GM10248 (cell line): ENCODE measurements around the gene WDR27.

ENCODE experiments used
- CTCF ChIA-PET: fragments of 300-600 bp; sonication (Branson Sonifier 250); formaldehyde crosslinking; extraction: SDS; loops from one replicate; lab custom pipeline; 2021; ENCODE audit warnings: antibody characterized with exemption; lab: Yijun Ruan, JAX
- POLR2A ChIA-PET: fragments of 350-650 bp; sonication (Branson Sonifier 250); formaldehyde crosslinking; extraction: SDS; loops from one replicate; lab custom pipeline; 2020; ENCODE audit warnings: antibody characterized with exemption; lab: Yijun Ruan, JAX
- DNase-seq: peaks from one replicate; pipeline ENCODE4 v3.0.0; 2012; ENCODE audit errors: extremely low spot score
- TF ChIP-seq, protein P1 (sequence below): IDR thresholded peaks from 2 replicates; pipeline ENCODE4 v1.5.1; 2012; ENCODE audit warnings: mild to moderate bottlenecking, low read depth; ENCODE audit errors: extremely low read depth, missing control alignments, control extremely low read depth

WDR27 gene

DNA sequence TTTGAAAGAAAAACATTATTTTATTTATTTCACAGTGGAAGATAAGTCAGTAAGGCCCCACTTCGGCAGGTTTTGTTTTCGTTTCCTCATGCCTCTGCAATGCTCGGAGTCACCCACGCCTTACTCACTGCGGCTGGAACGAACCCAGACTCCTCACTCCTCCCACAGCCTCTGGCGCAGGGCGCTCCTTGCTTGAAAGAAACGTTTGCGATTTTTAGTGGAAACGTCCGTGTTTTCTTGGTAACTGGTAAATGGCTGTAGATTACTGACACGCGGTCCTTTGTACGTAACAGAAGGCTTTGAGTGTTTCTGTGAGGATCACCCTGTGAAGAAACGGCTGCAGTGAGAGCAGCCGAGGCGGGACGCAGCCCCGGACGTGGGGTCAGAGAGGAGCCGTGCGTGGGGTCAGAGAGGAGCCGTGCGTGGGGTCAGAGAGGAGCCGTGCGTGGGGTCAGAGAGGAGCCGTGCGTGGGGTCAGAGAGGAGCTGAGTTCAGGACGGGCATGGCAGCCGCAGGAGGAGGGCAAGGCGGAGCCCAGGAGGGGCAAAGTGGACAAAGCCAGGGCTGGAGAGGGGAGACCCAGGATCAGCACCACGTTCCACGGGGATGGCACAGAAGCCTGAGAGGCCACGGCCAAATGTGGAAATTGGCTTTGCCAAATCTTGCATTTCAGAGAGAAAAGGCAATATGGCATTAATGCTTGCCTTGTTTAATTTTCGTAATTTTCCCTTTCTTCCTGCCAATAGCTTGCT lies 249.5 kb downstream of the WDR27 start:
- POLR2A ChIA-PET, result no interaction called here
- CTCF ChIA-PET, result no interaction called here

DNA sequence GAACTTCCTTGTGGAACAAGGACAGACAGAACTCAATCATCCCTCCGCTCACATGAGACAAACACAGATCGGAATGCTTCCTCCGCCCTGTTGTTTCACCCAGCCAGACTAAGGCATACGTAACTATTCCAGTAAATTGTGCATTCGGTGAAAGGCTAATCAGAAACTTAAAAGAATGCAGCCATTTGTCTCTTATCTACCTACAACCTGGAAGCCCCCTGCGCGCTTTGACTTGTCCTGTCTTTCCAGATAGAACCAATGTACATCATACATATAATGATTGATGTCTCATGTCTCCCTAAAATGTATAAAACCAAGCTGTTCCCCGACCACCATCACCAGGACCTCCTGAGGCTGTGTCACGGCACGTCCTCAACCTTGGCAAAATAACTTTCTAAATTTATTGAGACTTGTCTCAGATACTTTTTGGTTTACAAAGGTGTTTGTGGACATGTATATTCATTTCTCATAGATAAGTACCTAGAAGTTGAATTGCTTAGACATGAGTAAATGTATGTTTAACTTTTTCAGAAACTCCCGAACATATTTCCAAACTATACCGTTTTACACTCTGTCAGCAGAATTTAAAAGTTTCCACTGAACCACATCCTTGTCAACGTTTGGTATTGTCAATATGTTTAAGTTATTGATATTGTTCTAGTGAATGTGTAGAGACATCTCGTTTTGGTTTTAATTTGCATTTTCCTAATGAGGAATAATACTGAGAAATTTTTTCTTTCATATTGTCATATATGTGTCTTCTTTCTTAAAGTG lies 250.6 kb downstream of the WDR27 start:
- ChIA-PET CTCF (interaction anchor here (0.9 to 2.2 kb wide), 2 partner anchors 9 to 15 kb away, joined by 3 to 4 read pairs; no protein-coding TSS in a partner anchor), POLR2A (no interaction called here)
- TF ChIP-seq, protein P1, sequence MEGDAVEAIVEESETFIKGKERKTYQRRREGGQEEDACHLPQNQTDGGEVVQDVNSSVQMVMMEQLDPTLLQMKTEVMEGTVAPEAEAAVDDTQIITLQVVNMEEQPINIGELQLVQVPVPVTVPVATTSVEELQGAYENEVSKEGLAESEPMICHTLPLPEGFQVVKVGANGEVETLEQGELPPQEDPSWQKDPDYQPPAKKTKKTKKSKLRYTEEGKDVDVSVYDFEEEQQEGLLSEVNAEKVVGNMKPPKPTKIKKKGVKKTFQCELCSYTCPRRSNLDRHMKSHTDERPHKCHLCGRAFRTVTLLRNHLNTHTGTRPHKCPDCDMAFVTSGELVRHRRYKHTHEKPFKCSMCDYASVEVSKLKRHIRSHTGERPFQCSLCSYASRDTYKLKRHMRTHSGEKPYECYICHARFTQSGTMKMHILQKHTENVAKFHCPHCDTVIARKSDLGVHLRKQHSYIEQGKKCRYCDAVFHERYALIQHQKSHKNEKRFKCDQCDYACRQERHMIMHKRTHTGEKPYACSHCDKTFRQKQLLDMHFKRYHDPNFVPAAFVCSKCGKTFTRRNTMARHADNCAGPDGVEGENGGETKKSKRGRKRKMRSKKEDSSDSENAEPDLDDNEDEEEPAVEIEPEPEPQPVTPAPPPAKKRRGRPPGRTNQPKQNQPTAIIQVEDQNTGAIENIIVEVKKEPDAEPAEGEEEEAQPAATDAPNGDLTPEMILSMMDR, result no peak

More for the DNA sequence above, 249.5 kb downstream of the WDR27 start:
- no peak for DNase-seq
- TF ChIP-seq, protein P1, result no peak

DNA sequence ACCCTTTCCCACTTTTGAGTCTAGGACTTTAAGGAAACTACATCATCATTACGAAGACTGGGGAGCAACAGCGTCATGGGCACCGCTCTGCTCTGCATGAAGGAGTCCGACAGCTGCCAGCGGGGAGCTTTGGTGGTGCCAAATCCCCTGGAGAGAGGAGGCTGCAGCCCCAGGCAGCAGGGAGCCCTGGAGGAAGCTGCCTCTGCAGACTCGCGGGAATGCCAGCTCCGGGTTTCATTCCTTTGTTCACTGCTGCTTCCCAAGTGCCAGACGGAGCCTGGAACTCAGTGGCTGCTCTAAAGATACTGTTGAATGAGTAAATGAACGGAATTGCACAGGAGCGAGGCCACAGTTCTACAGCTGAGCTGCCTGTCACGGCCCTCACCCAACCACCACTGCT lies 251.7 kb downstream of the WDR27 start:
- TF ChIP-seq, protein P1, result no peak
- ChIA-PET POLR2A (no interaction called here), CTCF (interaction anchor here (2.2 kb wide), 1 partner anchor 14 kb away, joined by 4 read pairs; no protein-coding TSS in a partner anchor)
- DNase-seq, result no peak

More for the DNA sequence above, 250.6 kb downstream of the WDR27 start:
- DNase-seq, result no peak

DNA sequence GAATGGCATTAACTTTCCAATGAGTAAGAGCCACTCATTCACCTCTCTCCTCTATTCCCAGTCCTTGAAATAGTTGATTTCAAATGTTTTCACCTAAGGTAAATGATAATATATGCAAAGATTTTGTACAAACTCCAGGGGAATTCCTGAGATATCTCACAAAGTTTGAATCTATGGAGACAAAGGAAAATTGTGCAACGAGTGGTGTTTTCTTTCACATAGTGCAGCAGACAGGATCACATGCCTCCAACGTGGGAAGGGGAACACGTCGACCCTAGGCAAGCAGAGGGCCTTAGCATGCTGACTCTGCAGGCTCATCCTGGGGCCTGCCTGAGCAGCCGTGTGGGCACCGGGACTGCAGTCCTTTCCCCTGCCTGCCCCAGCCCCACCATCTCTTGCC lies 252.6 kb downstream of the WDR27 start:
- POLR2A ChIA-PET, result no interaction called here
- CTCF ChIA-PET, result interaction anchor here (2.2 kb wide), 1 partner anchor 13 kb away, joined by 4 read pairs; no protein-coding TSS in a partner anchor
- TF ChIP-seq, protein P1, result no peak
- no peak for DNase-seq

DNA sequence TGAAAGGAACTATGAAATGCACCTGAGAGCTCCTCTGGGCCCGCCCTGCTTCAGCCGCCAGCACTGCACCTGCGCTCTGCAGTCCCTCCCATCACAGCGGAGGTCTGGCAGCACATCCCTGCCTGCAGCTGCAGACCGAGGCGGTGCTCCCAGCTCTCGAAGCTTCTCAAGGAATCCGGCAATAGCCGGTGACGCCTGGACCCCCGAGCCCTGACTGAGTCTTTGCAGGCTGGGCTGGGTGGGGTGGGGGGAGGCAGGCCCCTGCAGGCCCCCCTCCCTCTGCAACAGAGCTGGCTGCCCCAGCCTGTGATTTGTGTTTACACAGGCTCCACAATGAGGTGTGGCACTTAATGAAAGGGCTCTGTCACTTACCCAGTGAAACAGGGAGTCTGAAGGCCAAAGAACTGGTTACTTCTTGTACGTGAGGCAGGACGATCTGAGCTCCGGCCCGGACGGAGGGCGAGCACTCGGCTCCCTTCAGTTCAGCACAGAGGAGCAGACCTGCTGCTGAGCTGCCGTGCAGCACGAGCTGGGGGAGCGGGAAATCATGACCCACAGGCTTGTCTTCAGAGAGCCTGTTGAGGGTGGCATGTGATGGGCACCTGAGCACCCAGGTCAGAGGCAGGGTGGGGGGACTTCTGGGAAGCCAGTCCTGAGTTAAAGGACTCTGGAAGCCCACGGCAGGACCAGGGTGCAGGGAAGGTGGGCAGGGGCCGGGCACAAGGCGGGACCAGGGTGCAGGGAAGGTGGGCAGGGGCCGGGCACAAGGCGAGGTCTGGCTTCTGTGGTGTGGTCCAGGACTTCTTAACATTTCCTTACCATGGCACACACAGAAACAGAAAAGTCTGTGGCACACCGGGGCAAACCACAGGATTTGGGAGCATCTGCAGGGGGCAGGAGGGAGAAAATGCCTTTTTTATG lies 255.9 kb downstream of the WDR27 start:
- no peak for DNase-seq
- POLR2A ChIA-PET, result no interaction called here
- CTCF ChIA-PET, result interaction anchor here (1.6 kb wide), 1 partner anchor 10 kb away, joined by 4 read pairs; no protein-coding TSS in a partner anchor
- TF ChIP-seq, protein P1, result no peak
